Measurements from ENCODE around the gene C2orf68. TPM values are rescaled to one million over a fixed set of nuclear protein-coding genes. Genes with fewer than 3 reads are reported as not detected.

C2orf68 gene
- total and polyA plus RNA-seq, 9 of the 15 experiments (the other 6 are each of a cell fraction or from before 2014, with no cell fraction given) = 22.1 to 50.0 (median 31.8) TPM

GRCh38 chr2:85578243-85579180 is 33.4 kb downstream of the C2orf68 start (continued):
- no peak for TF ChIP-seq PBX2 (CRISPR knock-in tag; IDR thresholded peaks at IDR 0.05; ENCODE audit: low read depth)
- peak; percentile 25; the same call in 1 of the 2 replicates for TF ChIP-seq PBX2 (tag; conservative IDR thresholded peaks at IDR 0.05; ENCODE audit: low read depth)
- peak; percentile 87; the same call in 1 of the 2 replicates for TF ChIP-seq CUX1 (CRISPR knock-in tag; IDR thresholded peaks at IDR 0.05)
- TF ChIP-seq, protein P1, sequence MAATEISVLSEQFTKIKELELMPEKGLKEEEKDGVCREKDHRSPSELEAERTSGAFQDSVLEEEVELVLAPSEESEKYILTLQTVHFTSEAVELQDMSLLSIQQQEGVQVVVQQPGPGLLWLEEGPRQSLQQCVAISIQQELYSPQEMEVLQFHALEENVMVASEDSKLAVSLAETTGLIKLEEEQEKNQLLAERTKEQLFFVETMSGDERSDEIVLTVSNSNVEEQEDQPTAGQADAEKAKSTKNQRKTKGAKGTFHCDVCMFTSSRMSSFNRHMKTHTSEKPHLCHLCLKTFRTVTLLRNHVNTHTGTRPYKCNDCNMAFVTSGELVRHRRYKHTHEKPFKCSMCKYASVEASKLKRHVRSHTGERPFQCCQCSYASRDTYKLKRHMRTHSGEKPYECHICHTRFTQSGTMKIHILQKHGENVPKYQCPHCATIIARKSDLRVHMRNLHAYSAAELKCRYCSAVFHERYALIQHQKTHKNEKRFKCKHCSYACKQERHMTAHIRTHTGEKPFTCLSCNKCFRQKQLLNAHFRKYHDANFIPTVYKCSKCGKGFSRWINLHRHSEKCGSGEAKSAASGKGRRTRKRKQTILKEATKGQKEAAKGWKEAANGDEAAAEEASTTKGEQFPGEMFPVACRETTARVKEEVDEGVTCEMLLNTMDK (IDR thresholded peaks at IDR 0.05; ENCODE audit: borderline replicate concordance, insufficient read depth, low read depth, low read length, poor library complexity, severe bottlenecking) = no peak
- no peak for TF ChIP-seq E2F1 (CRISPR knock-in tag; IDR thresholded peaks at IDR 0.05)
- no peak for TF ChIP-seq ETV1 (tag; conservative IDR thresholded peaks at IDR 0.05; ENCODE audit: low read depth)
- TF ChIP-seq RCOR1 (IDR thresholded peaks at IDR 0.05; ENCODE audit: borderline replicate concordance in 1 of 2, low read depth in 2 of 2, low read length in 2 of 2) = no peak
- no peak for TF ChIP-seq RUNX1 (IDR thresholded peaks at IDR 0.05; ENCODE audit: low read depth)
- TF ChIP-seq BCL6 (CRISPR knock-in tag; IDR thresholded peaks at IDR 0.05) = no peak
- no peak for TF ChIP-seq FIP1L1 (IDR thresholded peaks at IDR 0.05; ENCODE audit: low read depth, low read length, poor library complexity, severe bottlenecking)
- TF ChIP-seq, protein P2, sequence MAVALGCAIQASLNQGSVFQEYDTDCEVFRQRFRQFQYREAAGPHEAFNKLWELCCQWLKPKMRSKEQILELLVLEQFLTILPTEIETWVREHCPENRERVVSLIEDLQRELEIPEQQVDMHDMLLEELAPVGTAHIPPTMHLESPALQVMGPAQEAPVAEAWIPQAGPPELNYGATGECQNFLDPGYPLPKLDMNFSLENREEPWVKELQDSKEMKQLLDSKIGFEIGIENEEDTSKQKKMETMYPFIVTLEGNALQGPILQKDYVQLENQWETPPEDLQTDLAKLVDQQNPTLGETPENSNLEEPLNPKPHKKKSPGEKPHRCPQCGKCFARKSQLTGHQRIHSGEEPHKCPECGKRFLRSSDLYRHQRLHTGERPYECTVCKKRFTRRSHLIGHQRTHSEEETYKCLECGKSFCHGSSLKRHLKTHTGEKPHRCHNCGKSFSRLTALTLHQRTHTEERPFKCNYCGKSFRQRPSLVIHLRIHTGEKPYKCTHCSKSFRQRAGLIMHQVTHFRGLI (CRISPR knock-in tag; IDR thresholded peaks at IDR 0.05) = peak; percentile 60; the same call in 1 of the 2 replicates
- TF ChIP-seq RBM15 (IDR thresholded peaks at IDR 0.05; ENCODE audit: insufficient read depth, low read length) = no peak
